ENCODE results near the gene RBM47.
A peak's percentile ranks its signal among the peaks of the same experiment; 100 is the strongest.
"Not testable (repeated sequence)": the region's sequence is repeated elsewhere in the genome, so short reads cannot be mapped to it uniquely, and the experiment has no call there.

Gene RBM47

DNA sequence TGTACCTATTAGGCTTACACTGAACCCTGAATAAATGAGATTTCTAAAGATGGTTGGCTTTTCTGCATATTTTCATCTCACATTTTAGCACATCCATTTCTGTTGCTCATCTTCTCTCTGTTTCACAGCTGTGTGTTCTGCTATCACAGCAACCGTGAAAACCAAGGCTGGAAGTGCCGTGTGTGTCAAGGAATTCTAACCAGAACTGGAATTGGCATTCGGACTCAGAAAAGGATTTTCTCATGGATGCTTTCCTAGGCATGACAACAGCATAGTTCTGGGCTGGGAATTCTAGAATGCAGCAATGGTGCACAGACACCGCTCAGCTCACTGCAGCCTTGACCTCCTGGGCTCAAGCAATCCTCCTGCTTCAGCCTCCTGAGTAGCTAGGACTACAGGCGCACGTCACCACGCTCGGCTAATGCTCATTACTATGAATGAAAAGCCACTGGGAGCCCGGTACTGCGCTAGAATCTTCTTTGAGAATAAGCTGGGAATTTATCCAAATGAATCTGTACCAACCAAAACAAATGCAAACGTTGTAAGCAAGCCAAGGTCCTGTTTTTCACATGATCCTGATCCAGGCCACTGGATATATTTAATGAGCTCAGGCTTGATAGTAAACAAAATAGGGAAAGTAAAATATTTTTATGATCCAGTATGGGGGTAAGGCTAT, 105.2 kb downstream of the RBM47 start:
- no peak for DNase-seq

GRCh38 chr4:40523581-40523980, 106.1 kb downstream of the RBM47 start:
- DNase-seq = no peak

- DNase-seq = no peak
Observed at GRCh38 chr4:40521957-40522356, 107.7 kb downstream of the RBM47 start.

GRCh38 chr4:40520533-40520932, 109.1 kb downstream of the RBM47 start:
- no peak for DNase-seq

- not testable (repeated sequence) for DNase-seq
Observed at GRCh38 chr4:40517081-40517480, 112.6 kb downstream of the RBM47 start.

DNA sequence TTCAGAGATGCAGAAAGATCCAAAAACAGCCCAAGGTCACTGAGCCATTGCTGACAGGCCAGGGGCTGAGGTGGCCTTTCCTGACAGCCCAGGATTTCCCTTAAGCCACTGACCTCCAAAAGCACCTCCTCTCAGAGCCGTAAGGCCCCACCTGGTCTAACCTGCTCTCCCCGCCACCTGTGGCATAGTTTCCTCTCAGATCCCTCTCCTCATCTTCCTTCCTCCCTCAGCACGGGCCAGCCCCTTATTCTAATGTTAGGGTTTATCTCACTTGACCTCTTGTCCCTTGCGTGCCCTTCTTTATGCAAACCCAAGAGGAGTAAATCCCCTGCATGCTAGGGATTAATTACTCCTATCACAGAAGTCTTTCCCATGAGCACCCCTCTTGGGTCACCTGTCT, 113.0 kb downstream of the RBM47 start:
- DNase-seq = no peak

DNA sequence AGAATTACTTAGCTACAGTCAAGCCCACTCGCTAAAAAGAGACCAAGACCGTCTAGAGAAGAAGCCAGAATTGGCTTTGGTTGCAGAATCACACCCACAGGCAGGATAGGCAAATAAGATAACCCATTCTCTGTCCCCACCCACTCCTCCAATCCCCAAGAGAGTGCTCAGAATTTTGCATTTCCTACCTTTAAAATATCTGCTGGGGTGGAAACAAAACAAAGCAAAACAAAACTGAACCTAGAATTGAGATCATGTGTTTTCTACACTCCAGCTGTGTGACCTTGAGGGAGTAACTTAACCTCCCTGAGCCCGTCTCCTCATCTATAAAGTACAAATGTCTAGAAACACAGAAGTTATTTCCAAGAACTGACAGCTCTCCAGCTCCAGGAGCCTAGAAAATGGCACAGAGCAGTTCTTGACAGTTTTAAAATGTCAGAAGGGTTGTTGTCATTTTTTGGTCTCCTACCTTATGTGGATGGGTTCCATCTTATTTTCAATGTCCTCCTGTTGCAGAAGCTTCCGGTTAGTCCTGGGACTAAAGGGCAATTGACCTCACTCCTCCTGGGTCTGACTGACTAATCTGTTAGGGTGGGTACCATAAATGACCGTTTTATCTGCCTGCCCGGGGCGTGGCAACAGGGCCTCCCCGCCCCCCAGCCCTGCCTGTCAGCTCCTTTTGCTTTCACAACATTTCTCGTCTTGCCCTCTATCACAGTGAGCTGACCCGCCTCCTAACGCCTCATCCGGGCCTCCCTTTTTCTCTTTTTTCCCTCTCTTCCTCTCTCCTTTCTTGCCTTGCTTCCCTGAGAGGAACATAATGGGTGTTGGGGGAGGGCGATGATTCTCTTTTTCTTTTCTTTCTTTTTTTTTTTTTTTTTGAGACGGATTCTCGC, 114.0 kb downstream of the RBM47 start:
- DNase-seq = no peak

DNA sequence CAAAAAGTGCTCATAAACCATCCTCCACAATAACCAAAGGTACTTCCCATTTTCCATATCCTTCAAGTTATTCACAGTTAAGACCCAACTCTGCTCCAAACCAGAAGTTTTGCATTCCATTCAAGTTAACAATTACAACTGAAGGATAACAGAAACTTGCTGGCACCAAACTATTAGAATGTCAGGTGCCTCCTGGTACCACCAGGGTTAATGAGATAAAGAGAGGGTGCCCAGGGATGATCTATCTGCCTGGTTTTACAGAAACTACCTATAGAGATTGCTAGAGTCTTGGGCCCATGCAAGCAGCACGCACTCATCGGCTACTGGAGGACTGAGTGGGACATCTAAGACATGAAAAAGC, 114.6 kb downstream of the RBM47 start:
- no peak for DNase-seq

- DNase-seq = no peak
Observed at GRCh38 chr4:40514497-40514951, 115.1 kb downstream of the RBM47 start.

GRCh38 chr4:40511036-40511614, 118.5 kb downstream of the RBM47 start:
- no peak for DNase-seq

DNA sequence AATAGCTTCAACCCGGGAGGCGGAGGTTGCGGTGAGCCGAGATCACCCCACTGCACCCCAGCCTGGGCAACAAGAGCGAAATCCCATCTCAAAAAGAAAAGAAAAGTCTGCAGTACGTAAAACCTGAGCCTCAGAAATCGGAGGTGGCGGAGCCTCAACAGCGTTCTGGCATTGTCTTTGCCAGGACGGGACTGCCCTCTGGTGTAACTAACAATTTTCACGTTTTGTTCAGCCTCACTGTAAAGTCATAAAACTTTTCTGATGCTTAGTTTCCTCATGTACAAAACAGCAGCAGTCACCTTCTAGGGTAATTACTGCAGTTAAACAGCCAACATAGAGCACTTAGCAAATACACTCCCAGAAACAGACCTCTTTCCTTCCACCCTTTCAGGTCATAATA, 121.7 kb downstream of the RBM47 start:
- no peak for DNase-seq

DNA sequence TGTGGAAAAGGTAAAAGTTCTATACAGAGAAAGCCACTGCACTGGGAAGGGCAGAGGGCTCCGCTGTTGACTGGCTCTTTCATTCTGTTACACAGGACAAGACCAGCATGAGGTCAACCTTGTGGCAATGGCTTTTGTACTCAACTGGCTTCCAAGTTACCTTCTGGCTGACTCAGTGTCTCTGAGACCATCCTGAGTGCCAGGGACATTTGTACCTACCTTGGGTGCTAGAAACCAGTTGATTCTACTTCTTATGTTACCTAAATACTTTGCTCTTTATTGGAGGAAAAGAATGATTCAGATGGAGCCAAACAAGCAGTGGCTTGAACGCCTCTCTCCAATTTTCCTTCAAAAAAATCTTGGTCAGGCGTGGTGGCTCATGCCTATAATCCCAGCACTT, 123.2 kb downstream of the RBM47 start:
- no peak for DNase-seq

DNA sequence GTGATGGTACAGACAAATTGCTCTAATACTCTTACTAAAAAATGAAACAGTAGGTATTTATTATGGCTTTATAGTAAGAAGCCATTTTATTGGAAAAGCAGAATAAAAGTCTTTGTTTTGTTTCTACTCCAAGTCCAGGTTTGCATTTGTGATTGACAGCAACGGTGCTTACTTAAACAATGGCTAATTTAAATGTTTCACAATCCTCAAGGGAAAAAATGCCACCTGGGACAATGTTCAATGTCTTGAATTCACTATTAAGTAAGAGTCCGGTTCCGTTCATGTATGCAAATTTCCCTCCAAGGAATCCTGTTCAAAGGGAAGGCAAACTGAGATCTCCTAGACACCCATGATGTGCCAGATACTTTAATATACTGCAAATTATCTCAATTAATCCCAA, 123.6 kb downstream of the RBM47 start:
- no peak for DNase-seq

DNA sequence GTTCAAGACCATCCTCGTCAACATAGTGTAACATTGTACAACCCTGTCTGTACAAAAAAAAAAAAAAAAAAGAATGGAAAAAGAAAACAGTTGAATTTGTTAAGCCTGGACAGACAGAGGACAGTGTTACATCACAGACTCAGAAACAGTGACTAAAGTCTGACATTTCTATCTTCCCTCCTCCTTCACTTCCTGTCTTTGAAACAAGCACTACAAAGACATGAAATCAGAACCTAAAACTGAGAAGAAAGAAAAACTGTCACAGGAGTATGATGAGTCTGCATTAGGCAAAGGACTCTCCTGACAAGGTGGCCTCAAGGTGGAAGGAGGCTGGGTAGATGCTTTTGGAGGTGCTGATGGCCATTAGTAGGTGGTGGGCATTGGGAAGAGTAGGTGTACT, 126.7 kb downstream of the RBM47 start:
- DNase-seq = no peak

GRCh38 chr4:40502220-40502619, 127.4 kb downstream of the RBM47 start:
- no peak for DNase-seq

DNA sequence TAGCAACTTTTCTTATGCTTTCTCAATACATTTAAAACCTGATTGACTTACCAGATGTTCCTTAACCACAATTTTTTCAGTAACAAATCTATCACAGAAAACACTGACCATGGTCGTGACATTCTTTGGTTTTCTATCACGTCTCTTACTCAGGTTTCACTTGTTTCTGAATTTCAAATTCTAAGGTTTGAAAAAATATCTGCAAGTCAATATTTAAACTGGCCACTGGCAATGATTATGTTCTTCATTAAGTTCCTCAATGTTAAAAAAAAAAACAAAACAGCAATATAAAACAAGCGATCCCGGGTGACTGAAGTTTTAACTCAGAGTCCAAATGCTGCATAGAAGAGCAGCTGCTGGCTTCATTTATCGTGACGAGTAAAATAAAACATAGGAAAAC, 128.9 kb downstream of the RBM47 start:
- DNase-seq = no peak

- no peak for DNase-seq
Observed at GRCh38 chr4:40493160-40493559, 136.5 kb downstream of the RBM47 start.

DNA sequence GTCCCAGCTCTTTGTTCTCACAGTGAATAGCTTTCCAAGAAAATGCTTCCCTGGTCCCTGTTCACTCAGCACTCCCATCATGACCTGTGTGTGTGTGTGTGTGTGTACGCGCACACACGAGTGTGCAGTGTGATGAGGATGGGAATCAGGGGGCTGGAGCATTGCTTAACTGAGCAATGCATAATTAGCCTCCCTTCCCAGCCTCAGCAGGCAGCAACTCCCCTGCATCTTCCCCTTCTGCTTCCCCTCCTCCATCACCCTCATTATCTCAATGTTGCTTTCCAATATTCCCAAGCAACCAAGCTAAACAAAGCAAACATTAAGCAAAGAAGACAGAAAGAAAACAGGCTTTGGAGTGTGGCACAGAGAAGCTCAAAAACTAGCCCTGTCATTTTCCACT, 137.0 kb downstream of the RBM47 start:
- no peak for DNase-seq

GRCh38 chr4:40490481-40490880, 139.2 kb downstream of the RBM47 start:
- no peak for DNase-seq

- no peak for DNase-seq
Observed at GRCh38 chr4:40489961-40490360, 139.7 kb downstream of the RBM47 start.

DNA sequence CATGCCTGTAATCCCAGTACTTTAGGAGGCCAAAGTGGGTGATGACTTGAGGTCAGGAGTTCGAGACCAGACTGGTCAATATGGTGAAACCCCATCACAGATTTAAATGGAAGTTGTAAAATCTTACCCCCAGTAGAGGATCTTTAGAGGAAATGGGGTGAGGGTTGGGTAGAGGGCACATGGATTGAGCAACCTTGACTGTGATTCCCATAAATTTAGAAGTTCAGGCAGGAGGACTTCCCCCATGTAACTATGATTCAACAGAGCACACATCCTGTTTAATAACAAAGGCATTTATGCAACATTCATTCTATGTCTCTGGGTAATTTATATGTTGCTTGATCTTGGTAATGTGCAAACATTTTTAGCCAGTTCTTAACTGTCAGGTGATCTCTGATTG, 143.1 kb downstream of the RBM47 start:
- peak; percentile 12 for DNase-seq

DNA sequence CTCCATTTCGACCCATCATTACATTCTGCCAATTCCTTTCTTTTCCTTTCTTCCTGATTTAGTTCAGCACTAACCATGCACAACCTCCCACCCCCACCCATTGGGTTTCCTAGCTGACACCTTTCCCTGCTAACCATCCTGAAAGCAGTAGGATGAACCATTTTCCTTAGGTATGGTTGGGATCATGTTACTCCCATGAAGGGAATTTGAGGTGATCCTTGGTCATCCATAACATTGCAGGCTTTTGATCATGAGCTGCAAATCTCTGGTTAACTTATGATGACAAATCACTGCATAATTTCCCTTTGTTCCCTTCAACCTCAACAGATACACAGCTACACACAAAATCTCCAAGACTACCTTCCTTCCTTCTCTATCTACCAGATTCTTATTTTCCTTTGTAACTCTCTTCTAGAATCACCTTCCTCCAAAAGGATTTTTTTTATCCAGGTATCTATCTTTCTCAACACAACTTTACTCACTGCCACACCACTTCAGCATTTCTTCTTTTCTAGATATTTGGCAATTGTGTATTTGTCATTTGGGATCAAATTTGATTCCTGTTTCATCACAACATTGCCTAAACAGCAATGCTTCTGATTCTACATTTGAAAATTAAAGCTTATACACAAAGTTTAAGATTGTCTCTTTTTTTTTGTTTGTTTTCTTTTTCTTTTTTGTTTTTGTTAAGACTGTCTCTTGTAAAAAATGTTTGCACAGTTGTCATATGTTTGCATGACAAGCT, 145.1 kb downstream of the RBM47 start:
- DNase-seq = no peak

DNA sequence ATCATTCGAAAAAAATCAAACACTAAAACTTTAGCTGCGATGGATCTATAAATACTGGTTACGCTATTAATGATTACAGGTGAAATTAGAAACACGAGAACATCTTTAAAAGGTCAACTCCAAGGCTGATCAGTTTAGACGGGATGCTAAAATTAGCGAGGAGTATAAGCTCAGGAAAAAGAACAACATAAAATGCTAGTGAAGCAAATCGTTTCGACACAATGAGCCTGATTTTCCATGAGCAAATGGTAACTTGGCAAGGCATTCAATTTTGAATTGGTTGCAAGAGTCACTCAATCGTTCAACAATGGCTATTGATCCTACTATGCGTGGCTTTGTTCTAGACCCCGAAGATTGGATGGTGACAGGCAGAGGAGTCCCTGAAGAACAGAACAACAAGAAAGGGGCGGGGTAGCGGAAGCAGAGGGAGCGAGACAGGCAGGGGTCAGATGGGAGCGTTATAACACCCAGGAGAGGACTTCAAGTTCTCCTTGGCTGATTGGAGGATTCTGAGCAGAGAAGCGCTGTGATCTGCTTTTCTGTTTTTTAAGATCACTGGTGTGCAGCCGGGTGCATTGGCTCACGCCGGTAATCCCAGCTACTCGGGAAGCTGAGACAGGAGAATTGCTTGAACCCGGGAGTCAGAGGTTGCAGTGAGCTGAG, 146.5 kb downstream of the RBM47 start:
- no peak for DNase-seq

Measured in SIG-M5 (cell line).